ENCODE measurements around the gene DPF3.
"Not testable (repeated sequence)": the region's sequence is repeated elsewhere in the genome, so short reads cannot be mapped to it uniquely, and the experiment has no call there.

DPF3 gene

DNA sequence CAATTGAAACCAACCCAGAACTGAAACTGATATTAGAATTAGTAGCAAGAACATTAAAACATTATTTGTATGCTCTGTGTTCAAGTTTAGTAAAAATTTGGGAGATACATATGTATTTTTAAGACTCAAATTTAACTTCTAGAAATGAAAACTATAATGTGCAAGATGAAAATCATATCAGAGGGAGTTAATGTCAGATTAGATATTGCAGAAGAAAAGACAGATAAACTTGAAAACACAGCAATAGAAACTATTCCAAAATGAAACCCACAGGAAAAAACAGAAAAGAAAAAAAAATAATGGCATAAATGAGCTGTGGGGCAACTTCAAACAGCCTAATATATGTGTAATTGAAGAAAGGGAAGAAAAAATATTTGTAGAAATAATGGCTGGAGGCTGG, 134.9 kb downstream of the DPF3 start:
- DNase-seq, result no peak

DNA sequence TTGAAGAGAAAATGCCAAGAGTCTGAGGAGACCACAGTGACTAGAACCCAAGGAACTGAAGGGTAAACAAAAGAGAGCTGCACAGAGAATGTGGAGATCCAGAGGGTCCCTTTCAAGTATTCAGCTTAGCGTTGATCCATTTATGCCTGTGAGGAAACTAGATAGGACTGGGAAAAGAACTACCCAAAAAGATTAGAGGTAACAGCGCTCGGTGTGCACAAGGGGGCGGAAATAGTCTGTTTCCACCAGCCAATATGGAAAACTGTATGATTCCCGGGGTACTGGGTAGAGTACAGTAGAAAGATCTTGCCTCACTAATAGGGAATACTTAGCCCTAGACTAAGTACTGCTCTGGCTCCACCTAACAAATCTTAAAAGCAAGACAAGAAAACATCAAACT, 135.5 kb downstream of the DPF3 start:
- no peak for DNase-seq

DNA sequence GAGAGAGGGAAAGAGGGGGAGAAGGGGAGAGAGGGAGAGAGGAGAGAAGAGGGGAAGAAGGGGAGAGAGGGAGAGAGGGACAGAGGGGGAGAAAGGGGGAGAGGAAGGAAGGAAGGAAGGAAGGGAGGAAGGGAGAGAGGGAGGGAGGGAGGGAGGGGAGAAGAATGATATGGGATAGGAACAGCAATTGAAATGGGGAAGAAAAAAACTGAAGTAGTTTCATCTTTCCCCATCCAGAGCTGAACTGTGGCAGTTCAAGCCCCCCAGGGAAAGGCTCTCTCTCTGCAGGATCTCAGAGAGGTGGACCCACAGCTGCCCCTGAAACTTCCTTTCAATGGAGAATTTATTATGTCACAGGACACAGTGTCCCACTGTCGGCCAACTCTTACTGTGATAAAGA, 136.9 kb downstream of the DPF3 start:
- no peak for DNase-seq

GRCh38 chr14:72755766-72756165, 138.1 kb downstream of the DPF3 start:
- DNase-seq, result no peak

GRCh38 chr14:72754949-72755348, 139.0 kb downstream of the DPF3 start:
- DNase-seq, result no peak

GRCh38 chr14:72753879-72754400, 140.0 kb downstream of the DPF3 start:
- DNase-seq, result no peak

- DNase-seq, result no peak
Observed at GRCh38 chr14:72753044-72753710, 140.7 kb downstream of the DPF3 start.

- no peak for DNase-seq
Observed at GRCh38 chr14:72752034-72752412, 141.9 kb downstream of the DPF3 start.

DNA sequence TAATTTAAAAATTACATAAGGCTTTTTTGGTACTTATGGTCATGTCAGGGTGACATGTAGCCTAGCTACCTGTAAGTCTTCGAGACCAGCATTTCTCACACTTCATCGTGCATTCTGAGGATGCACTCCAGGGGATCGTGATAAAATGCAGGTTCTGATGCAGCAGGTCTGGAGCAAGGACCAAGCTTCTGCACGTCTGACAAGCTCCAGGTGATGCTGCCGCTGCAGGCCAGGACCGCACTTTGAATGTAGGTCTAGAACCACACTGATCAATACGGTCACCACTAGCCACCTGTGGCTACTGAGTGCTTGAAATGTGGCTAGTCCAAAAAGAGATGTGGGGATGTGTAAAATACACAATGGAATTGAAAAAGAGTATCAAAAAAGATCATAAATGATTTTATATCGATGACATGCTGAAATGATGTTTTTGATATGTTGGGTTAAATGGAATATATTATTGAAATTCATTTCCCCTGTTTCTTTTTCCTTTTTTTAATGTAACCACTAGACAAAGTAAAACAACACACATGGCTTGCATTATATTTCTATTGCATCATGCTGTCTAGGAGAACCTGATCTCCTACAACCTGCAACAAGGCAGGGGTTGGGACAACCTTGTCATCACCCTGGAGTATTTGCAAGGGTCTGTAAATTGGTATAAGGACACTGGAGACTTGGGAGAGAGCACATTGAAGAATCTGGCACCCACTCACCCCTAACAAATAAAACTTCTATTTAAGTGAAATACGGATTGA, 142.4 kb downstream of the DPF3 start:
- no peak for DNase-seq

DNA sequence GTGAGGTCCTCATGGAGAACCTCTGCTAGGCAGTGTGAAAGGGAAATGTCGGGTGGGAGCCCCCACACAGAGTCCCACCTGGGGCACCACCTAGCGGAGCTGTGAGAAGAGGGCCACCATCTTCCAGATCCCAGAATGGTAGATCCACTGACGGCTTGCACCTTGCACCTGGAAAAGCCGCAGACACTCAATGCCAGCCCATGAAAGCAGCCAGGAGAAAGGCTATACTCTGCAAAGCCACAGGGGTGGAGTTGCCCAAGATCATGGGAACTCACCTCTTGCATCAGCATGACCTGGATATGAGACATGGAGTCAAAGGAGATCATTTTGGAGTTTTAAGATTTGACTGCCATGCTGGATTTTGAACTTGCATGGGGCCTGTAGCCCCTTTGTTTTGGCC, 145.0 kb downstream of the DPF3 start:
- DNase-seq, result not testable (repeated sequence)

GRCh38 chr14:72747652-72748051, 146.2 kb downstream of the DPF3 start:
- DNase-seq, result no peak

DNA sequence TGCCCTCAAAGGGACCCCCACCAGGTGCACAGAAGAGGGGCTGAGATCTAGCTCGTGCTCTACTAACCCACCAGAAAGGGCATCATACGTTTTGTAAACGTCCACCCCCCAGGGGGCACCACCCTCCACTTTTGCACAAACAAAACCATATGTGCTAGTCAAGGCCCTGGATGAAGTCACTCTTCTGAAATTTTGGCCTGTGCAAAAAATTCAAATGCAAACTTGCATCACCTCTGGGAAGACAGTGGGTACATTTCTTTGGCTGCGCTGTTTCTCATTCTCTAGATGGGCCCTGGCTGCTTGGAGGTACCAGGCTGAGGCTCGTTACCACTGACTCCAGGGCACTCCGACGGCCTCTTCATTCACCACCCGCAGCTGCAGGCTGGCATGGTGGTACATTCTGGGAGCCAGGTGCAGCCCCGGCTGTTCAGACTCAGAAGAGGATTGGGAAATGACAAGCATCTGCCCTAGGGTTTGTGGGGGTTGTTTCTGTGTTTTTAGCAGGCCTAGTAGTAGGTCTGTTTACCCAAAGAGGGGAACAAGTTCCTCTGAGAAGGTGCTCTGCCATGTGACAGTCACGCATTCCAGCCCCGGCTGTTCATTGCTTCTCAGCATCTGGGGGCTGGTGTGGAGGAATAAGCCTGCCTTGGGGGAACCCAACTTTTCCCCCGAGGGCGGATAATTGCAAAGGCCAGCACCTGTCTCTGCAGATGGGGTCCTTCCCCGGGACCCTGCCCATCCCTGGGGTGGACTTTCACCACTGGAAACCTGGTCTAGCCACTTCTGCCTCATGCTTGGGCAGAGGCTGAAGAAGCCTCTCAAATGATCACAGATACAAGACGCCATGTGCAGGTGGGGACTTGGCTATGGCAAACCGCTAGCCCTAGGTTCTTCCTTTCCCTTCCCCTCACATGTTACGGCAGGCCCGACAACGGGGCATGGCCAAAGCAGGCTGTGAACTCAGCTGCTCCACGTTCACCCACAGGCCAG, 147.6 kb downstream of the DPF3 start:
- DNase-seq, result no peak

DNA sequence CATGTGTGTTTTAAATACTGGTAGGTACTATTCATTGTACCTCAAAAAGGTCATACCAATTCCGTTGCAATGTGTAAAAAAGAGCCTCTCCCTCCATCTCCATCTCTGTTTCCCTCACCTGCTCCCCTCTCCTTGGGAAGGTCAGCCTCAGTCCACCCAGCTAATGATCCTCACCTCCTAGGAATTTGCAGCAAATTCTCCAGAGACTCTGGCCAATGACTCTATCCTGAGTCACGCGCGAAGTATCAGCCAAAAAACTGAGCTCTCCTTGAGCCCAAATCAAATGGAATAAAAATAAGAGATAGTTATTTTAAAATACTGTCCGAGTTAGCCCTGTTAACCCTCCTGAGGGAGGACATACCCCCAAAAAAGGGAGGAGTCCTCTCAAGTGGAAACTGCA, 148.4 kb downstream of the DPF3 start:
- peak; percentile 6 for DNase-seq

DNA sequence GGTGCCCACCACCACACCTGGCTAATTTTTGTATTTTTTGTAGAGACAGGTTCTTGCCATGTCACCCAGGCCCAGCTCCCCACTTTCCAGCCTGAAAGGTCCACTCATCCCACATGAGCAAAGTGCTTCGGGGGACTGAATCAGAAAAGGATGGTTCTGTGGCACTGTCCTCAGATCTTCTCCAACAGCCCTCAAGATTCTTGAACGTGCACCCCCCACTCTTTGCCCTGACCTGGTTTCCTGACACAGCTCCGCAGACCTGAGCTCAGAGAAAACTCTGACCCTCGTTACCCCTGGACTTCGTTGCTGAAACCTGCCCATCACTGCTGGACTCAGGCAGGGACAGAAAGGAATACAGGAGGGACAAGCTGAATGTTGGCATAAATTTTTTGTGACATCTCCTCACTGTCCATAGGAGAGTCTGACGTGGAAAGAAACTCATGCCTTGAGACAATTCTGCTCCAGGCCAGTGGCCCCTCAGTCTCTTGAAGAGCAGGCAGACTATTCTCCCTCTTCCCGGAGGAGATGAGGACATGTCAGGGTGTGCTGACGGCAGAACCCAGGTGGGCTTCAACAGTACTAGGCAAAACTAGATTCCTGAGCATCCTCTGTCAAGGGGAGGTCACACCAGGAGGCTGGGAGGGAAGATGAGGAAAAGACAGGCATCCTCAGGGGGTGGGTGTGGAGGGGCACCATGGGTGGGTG, 149.3 kb downstream of the DPF3 start:
- no peak for DNase-seq

DNA sequence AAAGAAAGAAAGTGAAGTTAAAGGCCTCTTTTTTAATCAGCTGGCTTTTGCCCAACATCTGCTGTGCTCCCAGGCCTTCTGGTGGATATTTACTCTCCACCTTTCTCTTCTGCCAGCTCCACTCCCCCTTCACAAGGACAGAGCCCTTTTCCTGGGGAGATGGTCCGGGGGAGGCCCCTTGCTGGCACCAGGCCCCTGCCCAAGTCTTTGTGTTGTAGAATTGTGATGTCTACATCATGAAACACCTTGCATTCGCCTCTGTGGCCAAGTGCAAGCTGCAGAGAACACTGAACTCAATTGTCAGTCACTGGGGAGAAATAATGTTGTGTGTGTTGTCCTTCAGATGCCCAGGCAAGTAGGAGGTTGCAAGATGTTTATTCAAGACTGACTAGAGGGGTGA, 150.3 kb downstream of the DPF3 start:
- no peak for DNase-seq

- no peak for DNase-seq
Observed at GRCh38 chr14:72742838-72743195, 151.1 kb downstream of the DPF3 start.

DNA sequence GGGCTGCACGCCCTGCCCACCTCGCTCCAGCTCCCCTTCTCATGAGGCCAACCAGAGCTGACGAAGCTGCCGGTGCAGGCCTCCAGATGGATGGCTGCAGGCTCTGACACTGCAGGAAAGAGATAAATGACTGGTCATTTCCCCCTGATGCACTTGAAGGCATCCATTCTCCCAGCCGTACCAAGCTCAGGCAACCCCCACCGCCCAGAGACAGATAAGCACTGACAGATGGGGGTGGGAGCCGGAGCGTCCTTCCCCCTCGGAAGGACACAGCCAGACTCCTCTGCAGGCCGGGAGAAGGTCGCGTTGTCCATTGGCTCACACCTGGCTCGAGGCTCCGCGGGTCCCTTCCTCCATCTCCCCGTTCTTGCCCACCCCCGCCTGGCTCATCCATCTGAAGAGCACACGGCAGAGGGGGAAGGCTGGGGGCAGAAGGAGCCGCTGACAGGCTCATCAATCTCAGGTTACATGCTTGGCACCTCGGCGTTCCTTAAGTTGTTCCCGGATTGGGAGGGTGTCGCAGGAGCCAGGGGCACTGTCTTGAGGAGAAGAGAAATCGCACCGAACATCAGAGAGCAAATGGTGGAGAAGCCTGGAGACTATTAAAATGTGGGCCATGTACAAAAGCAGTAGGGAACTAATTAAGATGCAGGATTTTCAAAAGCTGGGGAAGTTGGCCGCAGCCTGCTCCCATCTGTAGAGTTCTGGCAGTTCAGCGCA, 151.6 kb downstream of the DPF3 start:
- DNase-seq, result no peak

DNA sequence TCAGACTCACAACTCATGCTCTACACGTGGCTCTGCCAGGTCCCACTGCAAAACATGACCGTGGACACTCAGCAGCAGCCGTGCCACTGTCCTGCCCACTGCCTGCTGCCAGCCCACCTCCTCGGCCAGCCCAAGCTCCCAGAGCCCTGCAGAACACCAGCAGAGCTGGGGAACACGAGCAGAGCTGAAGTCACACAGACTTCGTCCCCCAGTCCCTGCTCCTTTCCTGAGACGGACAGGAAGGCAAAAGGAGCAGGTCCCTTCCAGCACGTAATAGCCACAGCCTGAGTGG, 152.1 kb downstream of the DPF3 start:
- no peak for DNase-seq

GRCh38 chr14:72740966-72741825, 152.7 kb downstream of the DPF3 start:
- DNase-seq, result no peak

- DNase-seq, result no peak
Observed at GRCh38 chr14:72740504-72740961, 153.4 kb downstream of the DPF3 start.

Data from GOT3 (cell line).